PC-9 (cell line): Measurements from ENCODE around the gene DMXL1. TPM values are rescaled to one million over a fixed set of nuclear protein-coding genes. Genes with fewer than 3 reads are reported as not detected.

Experiments
- BruUV-seq: library from RNA; stranded (reverse); fragments of 400-500 nt; replicated peaks from 2 replicates; lab custom pipeline; 2021; lab: Mats Ljungman, UMichigan
- CTCF ChIA-PET: fragments of 300-600 bp; sonication (Branson Sonifier 250); formaldehyde crosslinking; loops from one replicate; lab custom pipeline; 2022; ENCODE audit warnings: antibody characterized with exemption; lab: Charles Lee
- POLR2A ChIA-PET: fragments of 300-600 bp; sonication (Branson Sonifier 250); formaldehyde crosslinking; loops from one replicate; lab custom pipeline; 2022; ENCODE audit warnings: antibody characterized with exemption; ENCODE audit not compliant: unreplicated experiment; lab: Charles Lee
- DNase-seq, 2 experiments: peaks; one replicate each; pipeline versions ENCODE4 v3.0.0 to v3.0.0-alpha.2; 2015 to 2022; ENCODE audit warnings: mixed read lengths in 1 of 2
- H2AFZ ChIP-seq: fragments of 200-600 bp; sonication (generic); 2 replicates; pipeline ENCODE4 v1.8.1; 2017; ENCODE audit warnings: antibody characterized with exemption
- H3F3A ChIP-seq: fragments of 200-600 bp; sonication (generic); 2 replicates; pipeline ENCODE4 v1.8.1; 2017; ENCODE audit warnings: antibody characterized with exemption, mild to moderate bottlenecking, low read depth; ENCODE audit not compliant: insufficient read depth
- H3K27ac ChIP-seq: fragments of 200-600 bp; sonication (generic); 2 replicates; pipeline ENCODE4 v1.6.1; 2016; ENCODE audit warnings: mixed run types
- H3K27me3 ChIP-seq: fragments of 200-600 bp; sonication (generic); 2 replicates; pipeline ENCODE4 v1.6.1; 2016; ENCODE audit warnings: low read depth, mixed run types; ENCODE audit not compliant: insufficient read depth
- H3K36me3 ChIP-seq: fragments of 200-600 bp; sonication (generic); 2 replicates; pipeline ENCODE4 v1.6.1; 2016; ENCODE audit warnings: low read depth, mixed run types
- H3K4me1 ChIP-seq: fragments of 200-600 bp; sonication (generic); replicated peaks from 2 replicates; pipeline ENCODE4 v1.6.1; 2016; ENCODE audit warnings: mixed run types; ENCODE audit not compliant: insufficient read depth
- H3K4me2 ChIP-seq: fragments of 200-600 bp; sonication (generic); 2 replicates; pipeline ENCODE4 v1.6.1; 2017; ENCODE audit warnings: mixed run types
- H3K4me3 ChIP-seq: fragments of 200-600 bp; sonication (generic); 2 replicates; pipeline ENCODE4 v1.6.1; 2016; ENCODE audit warnings: mixed run types
- H3K79me2 ChIP-seq: fragments of 200-600 bp; sonication (generic); 2 replicates; pipeline ENCODE4 v1.6.1; 2017; ENCODE audit warnings: low read depth, mixed run types
- H3K9me2 ChIP-seq: fragments of 200-600 bp; sonication (generic); 2 replicates; pipeline ENCODE4 v1.8.1; 2017; ENCODE audit warnings: mild to moderate bottlenecking; ENCODE audit not compliant: insufficient read depth
- H3K9me3 ChIP-seq: fragments of 200-600 bp; sonication (generic); 2 replicates; pipeline ENCODE4 v1.8.1; 2016; ENCODE audit warnings: low read depth; ENCODE audit not compliant: insufficient read depth
- H4K20me1 ChIP-seq: fragments of 200-600 bp; sonication (generic); 2 replicates; pipeline ENCODE4 v1.8.1; 2017; ENCODE audit not compliant: insufficient read depth
- CTCF ChIP-seq: fragments of 200-600 bp; sonication (generic); conservative IDR thresholded peaks from 2 replicates; pipeline ENCODE4 v1.6.1; 2017; ENCODE audit warnings: mixed run types, antibody characterized with exemption, mild to moderate bottlenecking, moderate library complexity
- EZH2 ChIP-seq: fragments of 200-600 bp; sonication (generic); IDR thresholded peaks from 2 replicates; pipeline ENCODE4 v1.8.0; 2017; ENCODE audit warnings: antibody characterized with exemption, low read depth
- intact Hi-C: fragments of 100-400 bp; cut with micrococcal nuclease; formaldehyde crosslinking; loops from one replicate; pipeline ENCODE4 v1.10.0; 2022; ENCODE audit not compliant: unreplicated experiment
- total RNA-seq: library from RNA; stranded (reverse); gene quantifications from 2 replicates; pipeline ENCODE4 v1.2.3, GENCODE V29; 2021

DMXL1 gene
- total RNA-seq, 1 experiment from 2014 or later: 27.3 TPM

GRCh38 chr5:119088438-119088837, 17.6 kb downstream of the DMXL1 start:
- Histone ChIP-seq H3K4me2 (no peak overlapping the region), H3K4me1 (no peaks in the 10 kb centered on the region), H3K36me3 (no peaks in the 10 kb centered on the region), H3K79me2 (no peaks in the 10 kb centered on the region), H3K27me3 (no peaks in the 10 kb centered on the region), H3K27ac (no peak overlapping the region), H3F3A (no peaks in the 10 kb centered on the region), H4K20me1 (peaks cover 6% of the 10 kb centered on the region; the same call in 1 of the 2 replicates), H2AFZ (no peak overlapping the region), H3K4me3 (no peak overlapping the region), H3K9me2 (no peaks in the 10 kb centered on the region), H3K9me3 (no peaks in the 10 kb centered on the region)
- POLR2A ChIA-PET: no interaction called here
- no peak for DNase-seq
- TF ChIP-seq CTCF (no peak), EZH2 (no peak)
- CTCF ChIA-PET: no interaction called here
- intact Hi-C loops: no loop called here
- BruUV-seq: no TSS peak

- no TSS peak for BruUV-seq
Measured at GRCh38 chr5:119095611-119096010, 24.7 kb downstream of the DMXL1 start.

GRCh38 chr5:119105971-119106370, 35.1 kb downstream of the DMXL1 start:
- H3K9me2 ChIP-seq: no peaks in the 10 kb centered on the region
- no peak overlapping the region for H3K27ac ChIP-seq
- no peaks in the 10 kb centered on the region for H4K20me1 ChIP-seq
- no peaks in the 10 kb centered on the region for H3F3A ChIP-seq
- H3K4me1 ChIP-seq: no peaks in the 10 kb centered on the region
- DNase-seq: no peak
- H3K9me3 ChIP-seq: no peaks in the 10 kb centered on the region
- POLR2A ChIA-PET: no interaction called here
- no TSS peak for BruUV-seq
- H3K4me3 ChIP-seq: no peak overlapping the region
- H2AFZ ChIP-seq: no peak overlapping the region
- no peak overlapping the region for H3K4me2 ChIP-seq
- H3K27me3 ChIP-seq: no peaks in the 10 kb centered on the region
- intact Hi-C loops: no loop called here
- H3K36me3 ChIP-seq: no peaks in the 10 kb centered on the region
- TF ChIP-seq EZH2: no peak
- TF ChIP-seq CTCF: no peak
- no peaks in the 10 kb centered on the region for H3K79me2 ChIP-seq
- CTCF ChIA-PET: no interaction called here

More at GRCh38 chr5:119095611-119096010, 24.7 kb downstream of the DMXL1 start:
- no peak for TF ChIP-seq EZH2
- ChIA-PET CTCF (no interaction called here), POLR2A (no interaction called here)
- Histone ChIP-seq H3K79me2 (no peaks in the 10 kb centered on the region), H3K9me2 (no peaks in the 10 kb centered on the region), H3K27me3 (no peaks in the 10 kb centered on the region), H3K4me2 (no peak overlapping the region), H3F3A (no peaks in the 10 kb centered on the region), H3K36me3 (no peaks in the 10 kb centered on the region), H3K9me3 (no peaks in the 10 kb centered on the region), H3K4me3 (no peak overlapping the region), H3K4me1 (no peaks in the 10 kb centered on the region), H3K27ac (no peak overlapping the region), H2AFZ (no peak overlapping the region), H4K20me1 (no peaks in the 10 kb centered on the region)
- intact Hi-C loops: no loop called here
- no peak for DNase-seq

GRCh38 chr5:119112151-119112550, 41.3 kb downstream of the DMXL1 start:
- no peak overlapping the region for H3K27ac ChIP-seq
- no TSS peak for BruUV-seq
- no peaks in the 10 kb centered on the region for H3K9me2 ChIP-seq
- no peaks in the 10 kb centered on the region for H4K20me1 ChIP-seq
- no peaks in the 10 kb centered on the region for H3K4me1 ChIP-seq
- DNase-seq: no peak
- no peaks in the 10 kb centered on the region for H3K79me2 ChIP-seq
- no peaks in the 10 kb centered on the region for H3K9me3 ChIP-seq
- no peak overlapping the region for H2AFZ ChIP-seq
- no peak overlapping the region for H3K4me3 ChIP-seq
- no peak overlapping the region for H3K4me2 ChIP-seq
- H3K36me3 ChIP-seq: 0 out of 2 replicates have a peak, but pooled peaks cover 6% of the 10 kb centered on the region
- intact Hi-C loops: no loop called here
- no peaks in the 10 kb centered on the region for H3F3A ChIP-seq
- no peaks in the 10 kb centered on the region for H3K27me3 ChIP-seq
- TF ChIP-seq CTCF: no peak
- no peak for TF ChIP-seq EZH2
- ChIA-PET POLR2A (no interaction called here), CTCF (no interaction called here)
